ENCODE measurements around the gene FBXW4.

Gene FBXW4

DNA sequence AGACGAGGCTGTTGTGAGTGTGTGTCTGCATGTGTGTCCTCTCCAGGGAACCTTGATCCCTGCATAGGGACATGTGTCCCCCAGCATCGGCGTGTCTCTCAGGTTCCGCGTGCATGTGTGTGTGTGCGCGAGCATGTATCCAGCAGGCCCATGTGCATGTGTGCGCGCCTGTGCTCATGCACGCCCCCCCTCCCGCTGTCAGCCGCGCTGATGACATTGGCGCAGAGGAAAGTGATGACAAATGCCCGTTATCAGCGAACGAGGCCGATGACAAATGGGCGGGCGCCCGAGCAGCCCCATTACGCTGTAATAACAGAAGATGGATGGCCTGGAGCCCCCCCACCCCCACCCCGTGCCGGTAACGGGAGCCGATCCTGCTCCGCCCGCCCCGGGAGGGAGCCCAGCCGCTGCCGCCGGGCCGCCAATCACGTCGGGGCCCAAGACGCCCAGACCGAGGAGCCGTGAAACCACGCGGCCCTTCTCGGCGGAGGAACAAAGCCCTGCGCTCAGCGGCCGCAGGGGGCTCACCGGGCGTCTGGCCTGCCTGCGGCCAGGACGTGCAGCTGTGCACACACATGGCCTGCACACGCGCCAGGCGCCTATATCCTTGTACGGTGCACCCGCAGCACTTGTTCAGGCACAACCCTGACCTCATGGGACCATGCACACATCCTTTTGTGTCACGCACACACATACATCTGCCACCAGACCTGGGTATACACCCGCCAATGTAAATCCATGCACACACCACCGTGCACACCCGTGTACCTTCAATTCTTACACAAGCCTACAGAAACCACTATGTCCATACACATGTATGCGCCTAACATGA lies 128.4 kb downstream of the FBXW4 start (continued):
- TF ChIP-seq ZNF677 (tag by site-specific recombination; IDR thresholded peaks at IDR 0.05) = no peak; the same call in 1 of the 2 replicates
- TF ChIP-seq MZF1 (tag by site-specific recombination; IDR thresholded peaks at IDR 0.05; ENCODE audit: borderline replicate concordance) = no peak
- TF ChIP-seq, protein P1, sequence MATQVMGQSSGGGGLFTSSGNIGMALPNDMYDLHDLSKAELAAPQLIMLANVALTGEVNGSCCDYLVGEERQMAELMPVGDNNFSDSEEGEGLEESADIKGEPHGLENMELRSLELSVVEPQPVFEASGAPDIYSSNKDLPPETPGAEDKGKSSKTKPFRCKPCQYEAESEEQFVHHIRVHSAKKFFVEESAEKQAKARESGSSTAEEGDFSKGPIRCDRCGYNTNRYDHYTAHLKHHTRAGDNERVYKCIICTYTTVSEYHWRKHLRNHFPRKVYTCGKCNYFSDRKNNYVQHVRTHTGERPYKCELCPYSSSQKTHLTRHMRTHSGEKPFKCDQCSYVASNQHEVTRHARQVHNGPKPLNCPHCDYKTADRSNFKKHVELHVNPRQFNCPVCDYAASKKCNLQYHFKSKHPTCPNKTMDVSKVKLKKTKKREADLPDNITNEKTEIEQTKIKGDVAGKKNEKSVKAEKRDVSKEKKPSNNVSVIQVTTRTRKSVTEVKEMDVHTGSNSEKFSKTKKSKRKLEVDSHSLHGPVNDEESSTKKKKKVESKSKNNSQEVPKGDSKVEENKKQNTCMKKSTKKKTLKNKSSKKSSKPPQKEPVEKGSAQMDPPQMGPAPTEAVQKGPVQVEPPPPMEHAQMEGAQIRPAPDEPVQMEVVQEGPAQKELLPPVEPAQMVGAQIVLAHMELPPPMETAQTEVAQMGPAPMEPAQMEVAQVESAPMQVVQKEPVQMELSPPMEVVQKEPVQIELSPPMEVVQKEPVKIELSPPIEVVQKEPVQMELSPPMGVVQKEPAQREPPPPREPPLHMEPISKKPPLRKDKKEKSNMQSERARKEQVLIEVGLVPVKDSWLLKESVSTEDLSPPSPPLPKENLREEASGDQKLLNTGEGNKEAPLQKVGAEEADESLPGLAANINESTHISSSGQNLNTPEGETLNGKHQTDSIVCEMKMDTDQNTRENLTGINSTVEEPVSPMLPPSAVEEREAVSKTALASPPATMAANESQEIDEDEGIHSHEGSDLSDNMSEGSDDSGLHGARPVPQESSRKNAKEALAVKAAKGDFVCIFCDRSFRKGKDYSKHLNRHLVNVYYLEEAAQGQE (tag by site-specific recombination; IDR thresholded peaks at IDR 0.05) = no peak
- 0 out of 2 replicates have a peak, but pooled peaks have one; percentile 22 for TF ChIP-seq ZFP37 (tag by site-specific recombination; IDR thresholded peaks at IDR 0.05)
- TF ChIP-seq MYNN (tag by site-specific recombination; IDR thresholded peaks at IDR 0.05; ENCODE audit: borderline replicate concordance) = no peak
- TF ChIP-seq ZFP69B (tag by site-specific recombination; IDR thresholded peaks at IDR 0.05) = peak; percentile 25
- TF ChIP-seq, protein P2, sequence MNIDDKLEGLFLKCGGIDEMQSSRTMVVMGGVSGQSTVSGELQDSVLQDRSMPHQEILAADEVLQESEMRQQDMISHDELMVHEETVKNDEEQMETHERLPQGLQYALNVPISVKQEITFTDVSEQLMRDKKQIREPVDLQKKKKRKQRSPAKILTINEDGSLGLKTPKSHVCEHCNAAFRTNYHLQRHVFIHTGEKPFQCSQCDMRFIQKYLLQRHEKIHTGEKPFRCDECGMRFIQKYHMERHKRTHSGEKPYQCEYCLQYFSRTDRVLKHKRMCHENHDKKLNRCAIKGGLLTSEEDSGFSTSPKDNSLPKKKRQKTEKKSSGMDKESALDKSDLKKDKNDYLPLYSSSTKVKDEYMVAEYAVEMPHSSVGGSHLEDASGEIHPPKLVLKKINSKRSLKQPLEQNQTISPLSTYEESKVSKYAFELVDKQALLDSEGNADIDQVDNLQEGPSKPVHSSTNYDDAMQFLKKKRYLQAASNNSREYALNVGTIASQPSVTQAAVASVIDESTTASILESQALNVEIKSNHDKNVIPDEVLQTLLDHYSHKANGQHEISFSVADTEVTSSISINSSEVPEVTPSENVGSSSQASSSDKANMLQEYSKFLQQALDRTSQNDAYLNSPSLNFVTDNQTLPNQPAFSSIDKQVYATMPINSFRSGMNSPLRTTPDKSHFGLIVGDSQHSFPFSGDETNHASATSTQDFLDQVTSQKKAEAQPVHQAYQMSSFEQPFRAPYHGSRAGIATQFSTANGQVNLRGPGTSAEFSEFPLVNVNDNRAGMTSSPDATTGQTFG (tag by site-specific recombination; IDR thresholded peaks at IDR 0.05; ENCODE audit: borderline replicate concordance) = no peak
- TF ChIP-seq ZNF266 (tag by site-specific recombination; IDR thresholded peaks at IDR 0.05; ENCODE audit: low read depth) = no peak
- no peak for TF ChIP-seq RBAK (tag by site-specific recombination; IDR thresholded peaks at IDR 0.05)
- TF ChIP-seq, protein P3, sequence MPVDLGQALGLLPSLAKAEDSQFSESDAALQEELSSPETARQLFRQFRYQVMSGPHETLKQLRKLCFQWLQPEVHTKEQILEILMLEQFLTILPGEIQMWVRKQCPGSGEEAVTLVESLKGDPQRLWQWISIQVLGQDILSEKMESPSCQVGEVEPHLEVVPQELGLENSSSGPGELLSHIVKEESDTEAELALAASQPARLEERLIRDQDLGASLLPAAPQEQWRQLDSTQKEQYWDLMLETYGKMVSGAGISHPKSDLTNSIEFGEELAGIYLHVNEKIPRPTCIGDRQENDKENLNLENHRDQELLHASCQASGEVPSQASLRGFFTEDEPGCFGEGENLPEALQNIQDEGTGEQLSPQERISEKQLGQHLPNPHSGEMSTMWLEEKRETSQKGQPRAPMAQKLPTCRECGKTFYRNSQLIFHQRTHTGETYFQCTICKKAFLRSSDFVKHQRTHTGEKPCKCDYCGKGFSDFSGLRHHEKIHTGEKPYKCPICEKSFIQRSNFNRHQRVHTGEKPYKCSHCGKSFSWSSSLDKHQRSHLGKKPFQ (tag by site-specific recombination; IDR thresholded peaks at IDR 0.05) = no peak
- peak; percentile 84 for TF ChIP-seq ZIC2 (tag by site-specific recombination; IDR thresholded peaks at IDR 0.05)
- no peak; the same call in 1 of the 2 replicates for TF ChIP-seq ZBTB20 (tag by site-specific recombination; IDR thresholded peaks at IDR 0.05)
- TF ChIP-seq ZNF175 (tag by site-specific recombination; IDR thresholded peaks at IDR 0.05) = no peak
- peak; percentile 42; the same call in 1 of the 2 replicates for TF ChIP-seq KLF8 (tag by site-specific recombination; IDR thresholded peaks at IDR 0.05)
- peak; percentile 69 for TF ChIP-seq OSR2 (tag by site-specific recombination; IDR thresholded peaks at IDR 0.05)
- TF ChIP-seq ZNF184 (tag by site-specific recombination; IDR thresholded peaks at IDR 0.05) = no peak
- no peak for TF ChIP-seq ZNF416 (tag by site-specific recombination; IDR thresholded peaks at IDR 0.05)
- TF ChIP-seq ZNF558 (tag by site-specific recombination; IDR thresholded peaks at IDR 0.05) = no peak
- 0 out of 2 replicates have a peak, but pooled peaks have one; percentile 65 for TF ChIP-seq ZNF391 (tag by site-specific recombination; IDR thresholded peaks at IDR 0.05; ENCODE audit: borderline replicate concordance, low read depth)
- TF ChIP-seq ZNF521 (tag by site-specific recombination; IDR thresholded peaks at IDR 0.05) = no peak
- TF ChIP-seq, protein P4, sequence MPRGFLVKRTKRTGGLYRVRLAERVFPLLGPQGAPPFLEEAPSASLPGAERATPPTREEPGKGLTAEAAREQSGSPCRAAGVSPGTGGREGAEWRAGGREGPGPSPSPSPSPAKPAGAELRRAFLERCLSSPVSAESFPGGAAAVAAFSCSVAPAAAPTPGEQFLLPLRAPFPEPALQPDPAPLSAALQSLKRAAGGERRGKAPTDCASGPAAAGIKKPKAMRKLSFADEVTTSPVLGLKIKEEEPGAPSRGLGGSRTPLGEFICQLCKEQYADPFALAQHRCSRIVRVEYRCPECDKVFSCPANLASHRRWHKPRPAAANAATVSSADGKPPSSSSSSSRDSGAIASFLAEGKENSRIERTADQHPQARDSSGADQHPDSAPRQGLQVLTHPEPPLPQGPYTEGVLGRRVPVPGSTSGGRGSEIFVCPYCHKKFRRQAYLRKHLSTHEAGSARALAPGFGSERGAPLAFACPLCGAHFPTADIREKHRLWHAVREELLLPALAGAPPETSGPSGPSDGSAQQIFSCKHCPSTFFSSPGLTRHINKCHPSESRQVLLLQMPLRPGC (tag by site-specific recombination; IDR thresholded peaks at IDR 0.05) = no peak
- no peak for TF ChIP-seq ZNF2 (tag by site-specific recombination; IDR thresholded peaks at IDR 0.05)
- peak; percentile 98 for TF ChIP-seq ZNF792 (tag by site-specific recombination; IDR thresholded peaks at IDR 0.05)
- TF ChIP-seq ZNF510 (tag by site-specific recombination; IDR thresholded peaks at IDR 0.05; ENCODE audit: insufficient replicate concordance) = no peak
- TF ChIP-seq ZNF433 (tag by site-specific recombination; IDR thresholded peaks at IDR 0.05; ENCODE audit: low read depth) = no peak
- TF ChIP-seq ZNF776 (tag by site-specific recombination; IDR thresholded peaks at IDR 0.05; ENCODE audit: borderline replicate concordance) = no peak
- no peak for TF ChIP-seq ZNF707 (tag by site-specific recombination; IDR thresholded peaks at IDR 0.05)
- TF ChIP-seq, protein P5, sequence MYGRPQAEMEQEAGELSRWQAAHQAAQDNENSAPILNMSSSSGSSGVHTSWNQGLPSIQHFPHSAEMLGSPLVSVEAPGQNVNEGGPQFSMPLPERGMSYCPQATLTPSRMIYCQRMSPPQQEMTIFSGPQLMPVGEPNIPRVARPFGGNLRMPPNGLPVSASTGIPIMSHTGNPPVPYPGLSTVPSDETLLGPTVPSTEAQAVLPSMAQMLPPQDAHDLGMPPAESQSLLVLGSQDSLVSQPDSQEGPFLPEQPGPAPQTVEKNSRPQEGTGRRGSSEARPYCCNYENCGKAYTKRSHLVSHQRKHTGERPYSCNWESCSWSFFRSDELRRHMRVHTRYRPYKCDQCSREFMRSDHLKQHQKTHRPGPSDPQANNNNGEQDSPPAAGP (tag by site-specific recombination; IDR thresholded peaks at IDR 0.05) = peak; percentile 76
- TF ChIP-seq ZNF16 (tag by site-specific recombination; IDR thresholded peaks at IDR 0.05; ENCODE audit: low read depth) = no peak
- no peak for TF ChIP-seq ZNF549 (tag by site-specific recombination; IDR thresholded peaks at IDR 0.05)
